Skeletal muscle satellite cell (primary cell): Measurements from ENCODE around the gene MAP3K21.

Source experiments
- H3K27me3 ChIP-seq: 2 replicates; pipeline ENCODE4 v1.7.0; 2013; ENCODE audit warnings: low read length; ENCODE audit not compliant: control insufficient read depth, insufficient read depth
- H3K36me3 ChIP-seq: 2 replicates; pipeline ENCODE4 v1.7.0; 2013; ENCODE audit warnings: mild to moderate bottlenecking, control low read depth, low read length; ENCODE audit not compliant: insufficient read depth
- H3K4me1 ChIP-seq: 2 replicates; pipeline ENCODE4 v1.7.0; 2013; ENCODE audit warnings: low read length; ENCODE audit not compliant: control insufficient read depth, insufficient read depth
- H3K4me2 ChIP-seq: 2 replicates; pipeline ENCODE4 v1.7.0; 2013; ENCODE audit warnings: mild to moderate bottlenecking, low read length
- H3K4me3 ChIP-seq: 2 replicates; pipeline ENCODE4 v1.7.0; 2013; ENCODE audit warnings: low read length
- H3K9ac ChIP-seq: 2 replicates; pipeline ENCODE4 v1.7.0; 2013; ENCODE audit warnings: mild to moderate bottlenecking, low read depth, low read length, moderate library complexity
- H3K9me3 ChIP-seq: replicated peaks from 2 replicates; pipeline ENCODE4 v1.7.0; 2013; ENCODE audit warnings: mild to moderate bottlenecking, control low read depth, low read length

The MAP3K21 gene

DNA sequence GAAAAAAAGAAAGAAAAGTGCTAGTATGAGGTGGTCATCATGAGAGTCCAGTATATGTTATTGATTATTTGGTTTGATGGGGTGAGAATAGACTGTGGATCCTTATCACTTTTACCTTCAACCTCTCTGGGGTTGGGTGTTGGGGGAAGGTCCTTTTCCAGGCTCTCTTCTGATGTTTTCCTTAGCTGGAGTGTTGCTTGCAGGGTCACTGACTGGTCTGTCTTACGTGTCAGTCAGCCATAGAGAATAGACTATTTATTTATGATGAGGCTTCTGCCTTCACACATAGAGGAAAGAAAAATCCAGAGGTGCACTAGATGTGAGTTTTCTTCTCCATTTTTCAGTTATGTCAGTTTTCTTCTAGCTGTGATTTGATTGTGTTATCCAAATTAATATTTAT lies 36.5 kb downstream of the MAP3K21 start:
- H3K27me3 ChIP-seq = no peaks in the 10 kb centered on the region
- peaks cover 2% of the 10 kb centered on the region for H3K4me1 ChIP-seq
- no peaks in the 10 kb centered on the region for H3K9me3 ChIP-seq
- no peak overlapping the region for H3K9ac ChIP-seq
- no peaks in the 10 kb centered on the region for H3K36me3 ChIP-seq
- H3K4me2 ChIP-seq = no peak overlapping the region
- no peak overlapping the region for H3K4me3 ChIP-seq

DNA sequence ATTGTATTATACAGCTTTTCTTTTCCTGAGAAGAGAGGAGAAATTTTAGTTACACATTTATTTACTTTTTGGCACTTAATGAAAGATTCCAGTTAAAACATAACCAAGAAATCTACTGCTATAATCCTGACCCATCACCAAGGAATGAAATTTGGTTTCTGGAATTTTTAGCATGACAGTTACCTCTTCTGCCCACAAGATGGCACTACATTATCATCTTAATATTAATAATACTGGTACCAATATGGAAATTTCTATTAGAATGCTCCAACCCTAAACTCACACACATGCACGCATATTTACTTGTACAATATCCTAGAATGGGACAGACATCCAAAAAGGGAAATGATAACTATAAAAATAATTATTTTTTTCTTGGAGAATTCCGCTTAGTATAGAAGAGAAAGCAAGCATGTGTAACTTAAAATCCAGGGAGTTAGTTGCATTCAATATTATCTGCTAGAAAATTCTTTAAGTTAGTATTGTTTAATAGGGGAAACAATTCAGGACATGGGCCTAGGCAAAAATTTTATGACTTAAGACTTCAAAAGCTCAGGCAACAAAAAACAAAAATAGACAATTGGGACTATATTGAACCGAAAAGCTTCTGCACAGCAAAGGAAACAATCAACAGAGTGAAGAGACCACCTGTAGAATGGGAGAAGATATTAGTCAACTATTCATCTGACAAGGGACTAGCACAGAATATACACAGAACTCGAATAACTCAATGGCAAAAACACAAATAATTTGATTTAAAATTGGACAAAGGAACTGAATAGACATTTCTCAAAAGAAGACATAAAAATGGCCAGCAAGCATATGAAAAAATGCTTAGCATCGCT lies 37.4 kb downstream of the MAP3K21 start:
- H3K9me3 ChIP-seq = no peaks in the 10 kb centered on the region
- H3K9ac ChIP-seq = no peak overlapping the region
- H3K4me1 ChIP-seq = peaks cover 2% of the 10 kb centered on the region
- no peak overlapping the region for H3K4me2 ChIP-seq
- H3K27me3 ChIP-seq = no peaks in the 10 kb centered on the region
- H3K4me3 ChIP-seq = no peak overlapping the region
- no peaks in the 10 kb centered on the region for H3K36me3 ChIP-seq

DNA sequence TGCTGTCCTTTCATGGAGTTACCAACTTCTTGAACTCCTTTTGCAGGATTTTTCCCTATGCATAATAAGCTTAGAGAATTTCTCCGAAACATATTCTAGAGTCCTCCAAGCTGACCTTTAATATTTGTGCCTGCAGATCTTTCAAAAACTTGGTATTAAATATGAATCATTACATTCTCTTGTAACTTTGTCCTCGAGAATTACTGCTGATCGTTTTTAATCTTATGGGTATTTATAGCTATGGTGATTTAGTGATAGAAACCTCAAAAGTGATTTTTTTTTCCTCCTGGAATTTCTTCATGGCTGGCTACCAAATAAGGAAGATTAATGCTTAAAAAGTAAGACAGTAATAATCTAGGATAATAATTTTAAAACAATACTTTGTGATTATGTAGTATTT lies 39.1 kb downstream of the MAP3K21 start:
- H3K4me2 ChIP-seq = no peak overlapping the region
- H3K4me3 ChIP-seq = no peak overlapping the region
- no peaks in the 10 kb centered on the region for H3K27me3 ChIP-seq
- no peak overlapping the region for H3K9ac ChIP-seq
- H3K36me3 ChIP-seq = no peaks in the 10 kb centered on the region
- H3K4me1 ChIP-seq = peaks cover 2% of the 10 kb centered on the region
- no peaks in the 10 kb centered on the region for H3K9me3 ChIP-seq

DNA sequence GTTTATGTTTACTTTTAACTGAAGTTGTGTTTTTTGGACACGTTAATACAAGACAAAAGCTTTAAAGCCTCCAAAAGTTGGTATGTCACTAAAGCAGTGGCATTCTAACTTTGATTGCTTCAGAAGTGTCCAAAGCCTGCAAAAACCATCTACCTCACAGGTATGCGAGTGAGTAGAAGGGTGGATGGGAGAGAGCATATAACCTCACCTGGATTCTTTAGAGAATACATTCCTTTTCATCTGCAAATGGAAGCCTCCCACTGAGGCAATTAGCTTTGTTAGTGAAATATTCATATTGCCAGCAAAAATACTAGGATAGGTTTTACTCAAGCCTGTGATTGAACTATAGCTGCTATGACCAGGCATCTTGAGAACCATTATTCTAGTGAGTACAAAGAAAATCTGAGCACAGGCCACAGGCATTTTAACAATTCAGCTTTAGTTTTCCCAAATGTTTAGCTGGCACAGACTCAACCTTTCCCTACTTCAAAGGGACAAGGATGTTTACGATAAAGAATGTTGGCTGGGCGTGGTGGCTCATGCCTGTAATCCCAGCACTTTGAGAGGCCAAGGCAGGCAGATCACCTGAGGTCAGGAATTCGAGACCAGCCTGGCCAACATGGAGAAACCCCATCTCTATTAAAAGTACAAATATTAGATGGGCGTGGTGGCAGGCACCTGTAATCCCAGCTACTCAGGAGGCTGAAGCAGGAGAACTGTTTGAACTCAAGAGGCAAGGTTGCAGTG lies 39.7 kb downstream of the MAP3K21 start:
- H3K27me3 ChIP-seq = no peaks in the 10 kb centered on the region
- no peak overlapping the region for H3K9ac ChIP-seq
- H3K4me1 ChIP-seq = peaks cover 2% of the 10 kb centered on the region
- no peaks in the 10 kb centered on the region for H3K36me3 ChIP-seq
- H3K9me3 ChIP-seq = no peaks in the 10 kb centered on the region
- no peak overlapping the region for H3K4me3 ChIP-seq
- no peak overlapping the region for H3K4me2 ChIP-seq

DNA sequence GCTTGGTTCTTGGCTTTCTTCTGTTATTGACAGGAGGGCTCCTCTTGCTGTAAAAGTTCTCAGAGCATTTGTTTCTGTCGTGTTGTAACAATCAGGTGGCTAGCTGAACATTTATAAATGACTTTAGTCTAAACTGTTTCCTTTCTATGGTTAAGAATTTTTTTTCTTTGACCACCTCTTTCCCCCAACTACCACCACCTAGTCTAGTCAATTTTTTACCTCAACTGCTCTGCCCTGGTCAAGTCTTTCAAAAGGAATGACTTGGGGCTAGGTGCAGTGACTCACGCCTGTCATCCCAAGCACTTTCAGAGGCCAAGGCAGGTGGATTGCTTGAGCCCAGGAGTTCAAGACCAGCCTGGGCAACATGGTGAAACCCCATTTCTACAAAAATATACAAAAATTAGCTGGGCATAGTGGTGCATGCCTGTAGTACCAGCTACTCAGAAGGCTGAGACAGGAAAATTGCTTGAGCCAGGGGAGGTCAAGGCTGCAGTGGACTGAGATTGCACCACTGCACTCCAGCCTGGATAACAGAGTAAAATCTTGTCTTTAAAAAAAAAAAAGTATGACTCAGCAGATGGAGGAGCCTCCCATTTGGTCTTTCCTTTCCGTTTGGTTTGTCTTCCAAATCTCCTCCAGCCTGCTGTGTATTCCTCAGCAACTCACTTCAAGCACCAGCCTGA lies 40.7 kb downstream of the MAP3K21 start:
- H3K4me3 ChIP-seq = no peak overlapping the region
- H3K4me1 ChIP-seq = peaks cover 2% of the 10 kb centered on the region
- H3K9me3 ChIP-seq = no peaks in the 10 kb centered on the region
- H3K36me3 ChIP-seq = no peaks in the 10 kb centered on the region
- no peaks in the 10 kb centered on the region for H3K27me3 ChIP-seq
- H3K4me2 ChIP-seq = no peak overlapping the region
- H3K9ac ChIP-seq = no peak overlapping the region

DNA sequence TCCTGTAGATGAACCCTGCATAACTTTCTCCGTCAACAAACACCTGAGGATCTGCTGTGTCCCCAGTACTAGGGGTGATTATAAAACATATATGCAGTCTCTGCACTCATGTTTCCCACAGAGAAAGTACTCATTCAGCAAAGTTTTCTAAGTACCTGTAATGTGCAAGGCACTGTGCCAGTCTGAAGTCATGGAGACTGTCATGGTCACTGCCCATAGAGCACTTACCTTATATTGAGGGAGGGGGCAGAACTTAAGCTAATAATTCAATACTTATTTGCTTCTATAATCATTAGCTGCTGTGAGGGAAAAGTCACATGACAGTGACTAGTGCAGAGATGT lies 41.2 kb downstream of the MAP3K21 start:
- no peak overlapping the region for H3K4me2 ChIP-seq
- no peaks in the 10 kb centered on the region for H3K9me3 ChIP-seq
- H3K4me1 ChIP-seq = peaks cover 2% of the 10 kb centered on the region
- H3K36me3 ChIP-seq = no peaks in the 10 kb centered on the region
- no peak overlapping the region for H3K4me3 ChIP-seq
- H3K27me3 ChIP-seq = no peaks in the 10 kb centered on the region
- no peak overlapping the region for H3K9ac ChIP-seq

DNA sequence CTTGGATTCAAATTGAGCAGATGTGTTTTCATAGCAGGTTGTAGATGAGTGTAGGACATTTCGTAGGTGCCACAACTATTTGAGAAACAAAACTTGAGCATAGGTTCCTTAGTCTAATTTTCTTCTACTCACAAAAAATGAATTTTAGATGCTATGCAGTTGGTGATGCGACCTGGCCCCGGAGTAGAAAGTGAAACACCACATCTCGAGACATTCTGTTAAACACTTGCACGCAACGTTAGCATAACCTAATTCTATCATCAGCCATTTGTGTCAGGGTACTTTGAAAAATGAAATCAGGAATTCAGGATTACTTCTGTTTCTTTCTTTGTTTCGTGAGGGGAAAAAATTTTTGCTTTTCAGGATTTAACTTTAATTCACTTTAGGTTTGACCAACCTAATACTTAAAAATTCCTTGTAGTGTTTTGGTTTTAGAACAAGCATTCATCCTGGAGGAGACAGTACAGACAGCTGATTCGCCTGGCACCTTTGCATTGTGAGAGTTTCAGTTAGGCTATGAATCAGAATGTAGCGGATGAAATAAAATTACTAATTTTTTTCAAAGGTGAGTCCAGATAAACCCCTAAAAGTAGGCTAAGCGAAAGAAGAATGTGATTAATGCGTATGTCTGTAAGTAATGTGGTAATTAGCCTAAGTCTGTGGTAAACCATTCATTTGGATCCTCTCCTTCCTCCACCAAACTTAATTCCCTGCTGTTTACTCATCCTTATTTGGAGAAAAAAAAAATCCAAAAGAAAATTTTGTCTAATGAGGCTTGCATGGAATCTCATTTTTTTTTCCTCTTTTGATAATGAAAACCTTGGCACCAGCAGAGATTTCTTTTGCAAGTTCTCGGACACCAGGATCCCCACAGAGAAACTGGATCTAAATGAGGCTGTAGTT lies 44.9 kb downstream of the MAP3K21 start:
- Histone ChIP-seq H3K9ac (no peak overlapping the region), H3K4me2 (no peak overlapping the region), H3K36me3 (no peaks in the 10 kb centered on the region), H3K9me3 (no peaks in the 10 kb centered on the region), H3K27me3 (no peaks in the 10 kb centered on the region), H3K4me1 (peaks cover 2% of the 10 kb centered on the region), H3K4me3 (no peak overlapping the region)

DNA sequence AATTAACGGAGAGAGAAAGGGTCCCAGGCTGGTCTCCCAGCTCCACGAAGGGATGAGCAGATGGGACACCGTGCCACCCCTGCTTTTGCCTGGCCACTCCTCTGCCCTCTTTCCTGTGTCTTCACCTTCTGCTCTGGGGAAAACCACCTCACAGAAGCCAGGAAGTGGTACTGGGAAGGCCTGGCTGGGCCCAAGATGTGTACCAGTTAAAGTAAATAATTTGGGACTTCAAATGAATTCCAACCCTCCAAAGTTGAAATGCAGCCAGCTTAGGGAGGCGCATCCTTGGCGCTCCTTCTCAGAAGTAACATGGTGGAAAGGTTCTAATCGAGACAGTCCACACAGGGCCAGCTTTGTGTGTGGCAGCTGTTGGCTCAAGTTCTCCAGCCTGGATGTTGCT lies 45.7 kb downstream of the MAP3K21 start:
- Histone ChIP-seq H3K4me3 (no peak overlapping the region), H3K9me3 (no peaks in the 10 kb centered on the region), H3K27me3 (no peaks in the 10 kb centered on the region), H3K9ac (no peak overlapping the region), H3K4me2 (no peak overlapping the region), H3K4me1 (peaks cover 1% of the 10 kb centered on the region), H3K36me3 (no peaks in the 10 kb centered on the region)

DNA sequence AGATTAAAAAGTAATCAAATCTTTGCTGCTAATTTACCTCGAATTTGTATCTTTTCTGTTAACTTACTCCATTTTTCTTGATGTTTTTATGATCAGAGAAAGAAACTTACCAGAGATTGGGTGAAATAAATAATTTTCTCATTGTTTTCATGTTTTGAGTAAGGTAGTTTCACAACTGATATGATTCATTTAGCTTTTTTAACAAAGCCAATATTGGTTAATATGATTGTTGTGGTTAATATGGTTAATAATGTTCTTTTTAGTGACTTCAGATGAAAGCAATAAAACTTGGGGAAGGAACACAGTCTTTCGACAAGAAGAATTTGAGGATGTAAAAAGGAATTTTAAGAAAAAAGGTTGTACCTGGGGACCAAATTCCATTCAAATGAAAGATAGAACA lies 48.1 kb downstream of the MAP3K21 start:
- Histone ChIP-seq H3K4me3 (no peak overlapping the region), H3K27me3 (no peaks in the 10 kb centered on the region), H3K36me3 (no peaks in the 10 kb centered on the region), H3K9ac (no peak overlapping the region), H3K9me3 (no peaks in the 10 kb centered on the region), H3K4me2 (no peak overlapping the region), H3K4me1 (no peaks in the 10 kb centered on the region)

DNA sequence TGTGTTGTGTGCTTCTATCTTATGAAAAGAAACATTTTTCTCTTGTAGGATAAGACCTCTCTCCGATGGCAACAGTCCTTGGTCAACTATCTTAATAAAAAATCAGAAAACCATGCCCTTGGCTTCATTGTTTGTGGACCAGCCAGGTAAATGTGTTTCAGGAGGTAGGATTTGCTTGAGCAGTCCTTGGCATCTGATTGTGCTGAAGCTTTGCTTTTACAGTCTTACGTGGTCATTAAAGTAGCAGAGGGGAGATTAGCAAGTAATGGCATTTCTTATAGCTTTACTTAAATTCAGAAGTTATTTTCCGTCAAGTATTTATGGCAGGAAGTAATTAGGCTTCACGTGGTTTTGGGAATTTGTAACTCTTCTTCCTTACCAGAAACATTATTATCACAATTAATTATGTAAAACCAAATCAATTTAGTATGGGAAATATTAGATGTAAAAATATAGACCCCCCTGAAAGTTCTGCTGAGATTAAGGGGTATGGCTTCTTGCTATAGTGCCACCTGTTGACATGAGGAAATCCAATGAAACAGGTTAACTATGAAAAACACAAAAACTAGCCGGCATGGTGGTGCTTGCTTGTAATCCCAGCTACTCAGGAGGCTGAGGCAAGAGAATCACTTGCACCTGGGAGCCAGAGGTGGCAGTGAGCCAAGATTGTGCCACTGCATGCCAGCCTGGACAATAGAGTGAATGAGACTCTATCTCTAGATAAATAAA lies 49.0 kb downstream of the MAP3K21 start:
- H3K9me3 ChIP-seq = no peaks in the 10 kb centered on the region
- H3K36me3 ChIP-seq = no peaks in the 10 kb centered on the region

More for the DNA sequence above, 49.0 kb downstream of the MAP3K21 start:
- H3K4me1 ChIP-seq = no peaks in the 10 kb centered on the region
- no peak overlapping the region for H3K4me3 ChIP-seq
- no peak overlapping the region for H3K4me2 ChIP-seq
- H3K27me3 ChIP-seq = no peaks in the 10 kb centered on the region
- H3K9ac ChIP-seq = no peak overlapping the region
